HFFc6 (cell line): Measurements from ENCODE around the gene PHYKPL. TPM values are rescaled to one million over a fixed set of nuclear protein-coding genes. Genes with fewer than 3 reads are reported as not detected.
"Not testable (repeated sequence)": the region's sequence is repeated elsewhere in the genome, so short reads cannot be mapped to it uniquely, and the experiment has no call there.

Source experiments
- DNase-seq: peaks from one replicate; pipeline ENCODE4 v3.0.0-alpha.2; 2018
- H3K27ac Mint-ChIP-seq: 2 replicates; pipeline ENCODE4 v1.8.0; 2020; ENCODE audit warnings: mild to moderate bottlenecking, mixed read lengths
- H3K27me3 Mint-ChIP-seq: 2 replicates; pipeline ENCODE4 v1.8.0; 2021; ENCODE audit warnings: mild to moderate bottlenecking, moderate library complexity, mixed read lengths; ENCODE audit not compliant: insufficient read depth
- H3K36me3 Mint-ChIP-seq: 2 replicates; pipeline ENCODE4 v1.8.0; 2021; ENCODE audit warnings: low read depth, mixed read lengths
- H3K4me1 Mint-ChIP-seq: 2 replicates; pipeline ENCODE4 v1.8.0; 2020; ENCODE audit warnings: low read depth, mixed read lengths
- H3K4me3 Mint-ChIP-seq: 2 replicates; pipeline ENCODE4 v1.8.0; 2020; ENCODE audit warnings: mild to moderate bottlenecking, moderate library complexity, mixed read lengths
- H3K9me3 Mint-ChIP-seq: 2 replicates; pipeline ENCODE4 v1.8.0; 2020; ENCODE audit warnings: mild to moderate bottlenecking, mixed read lengths
- CTCF ChIP-seq: fragments of 200-600 bp; sonication (generic); IDR thresholded peaks from 2 replicates; pipeline ENCODE4 v1.5.0; 2021; ENCODE audit warnings: antibody characterized with exemption, mild to moderate bottlenecking
- total RNA-seq, 6 experiments: library from RNA; stranded (reverse); fragmentation: NEBNext Ultra II Directional; extraction: Animal tissue kit (Norgen Biotek cat#: 25700); gene quantifications; 2 replicates in 1 of 6; 3 replicates in 5 of 6; pipeline ENCODE4 v1.2.3, GENCODE V29; 2021

PHYKPL gene
- total RNA-seq, 6 experiments from 2014 or later: 18.7 to 25.6 (median 23.9) TPM

GRCh38 chr5:178241231-178241663, 8.6 kb upstream of the PHYKPL start:
- H3K27me3 Mint-ChIP-seq: peaks cover 10% of the 10 kb centered on the region
- no peaks in the 10 kb centered on the region for H3K9me3 Mint-ChIP-seq
- no peak for DNase-seq
- H3K27ac Mint-ChIP-seq: no peak overlapping the region
- no peaks in the 10 kb centered on the region for H3K36me3 Mint-ChIP-seq
- TF ChIP-seq CTCF: no peak
- no peak overlapping the region for H3K4me3 Mint-ChIP-seq
- peaks cover 11% of the 10 kb centered on the region for H3K4me1 Mint-ChIP-seq

GRCh38 chr5:178240766-178241165, 8.2 kb upstream of the PHYKPL start:
- H3K36me3 Mint-ChIP-seq: no peaks in the 10 kb centered on the region
- H3K27ac Mint-ChIP-seq: no peak overlapping the region
- H3K4me1 Mint-ChIP-seq: peaks cover 11% of the 10 kb centered on the region
- H3K9me3 Mint-ChIP-seq: no peaks in the 10 kb centered on the region
- DNase-seq: no peak
- TF ChIP-seq CTCF: no peak
- H3K4me3 Mint-ChIP-seq: no peak overlapping the region
- peaks cover 10% of the 10 kb centered on the region for H3K27me3 Mint-ChIP-seq

- Mint-ChIP-seq H3K4me3 (no peak overlapping the region), H3K27ac (no peak overlapping the region), H3K27me3 (peaks cover 10% of the 10 kb centered on the region), H3K9me3 (no peaks in the 10 kb centered on the region), H3K4me1 (peaks cover 11% of the 10 kb centered on the region), H3K36me3 (no peaks in the 10 kb centered on the region)
- DNase-seq: no peak
- TF ChIP-seq CTCF: no peak
Observed at GRCh38 chr5:178240341-178240741, 7.7 kb upstream of the PHYKPL start.

GRCh38 chr5:178239626-178240301, 7.2 kb upstream of the PHYKPL start:
- Mint-ChIP-seq H3K4me1 (peaks cover 11% of the 10 kb centered on the region), H3K27me3 (peaks cover 11% of the 10 kb centered on the region)
- H3K27ac Mint-ChIP-seq, H3K36me3 Mint-ChIP-seq, DNase-seq, H3K9me3 Mint-ChIP-seq, H3K4me3 Mint-ChIP-seq: not testable (repeated sequence)

- H3K9me3 Mint-ChIP-seq: no peaks in the 10 kb centered on the region
- no peak overlapping the region for H3K4me3 Mint-ChIP-seq
- peaks cover 10% of the 10 kb centered on the region for H3K27me3 Mint-ChIP-seq
- H3K4me1 Mint-ChIP-seq: peaks cover 6% of the 10 kb centered on the region; the same call in 1 of the 2 replicates
- no peaks in the 10 kb centered on the region for H3K36me3 Mint-ChIP-seq
- DNase-seq: no peak
- TF ChIP-seq CTCF: no peak
- H3K27ac Mint-ChIP-seq: no peak overlapping the region
Observed at GRCh38 chr5:178238711-178239592, 6.3 kb upstream of the PHYKPL start.

GRCh38 chr5:178238313-178238635, 5.7 kb upstream of the PHYKPL start:
- TF ChIP-seq CTCF: no peak
- Mint-ChIP-seq H3K27ac (no peak overlapping the region), H3K36me3 (no peaks in the 10 kb centered on the region), H3K27me3 (peaks cover 10% of the 10 kb centered on the region), H3K4me1 (peaks cover 6% of the 10 kb centered on the region; the same call in 1 of the 2 replicates), H3K9me3 (no peaks in the 10 kb centered on the region), H3K4me3 (no peak overlapping the region)
- no peak for DNase-seq
